Measurements from ENCODE around the gene GPANK1. TPM values are rescaled to one million over a fixed set of nuclear protein-coding genes. Genes with fewer than 3 reads are reported as not detected.

Gene GPANK1
- polyA plus RNA-seq, 2 donors: 10.2 to 10.4 TPM

DNA sequence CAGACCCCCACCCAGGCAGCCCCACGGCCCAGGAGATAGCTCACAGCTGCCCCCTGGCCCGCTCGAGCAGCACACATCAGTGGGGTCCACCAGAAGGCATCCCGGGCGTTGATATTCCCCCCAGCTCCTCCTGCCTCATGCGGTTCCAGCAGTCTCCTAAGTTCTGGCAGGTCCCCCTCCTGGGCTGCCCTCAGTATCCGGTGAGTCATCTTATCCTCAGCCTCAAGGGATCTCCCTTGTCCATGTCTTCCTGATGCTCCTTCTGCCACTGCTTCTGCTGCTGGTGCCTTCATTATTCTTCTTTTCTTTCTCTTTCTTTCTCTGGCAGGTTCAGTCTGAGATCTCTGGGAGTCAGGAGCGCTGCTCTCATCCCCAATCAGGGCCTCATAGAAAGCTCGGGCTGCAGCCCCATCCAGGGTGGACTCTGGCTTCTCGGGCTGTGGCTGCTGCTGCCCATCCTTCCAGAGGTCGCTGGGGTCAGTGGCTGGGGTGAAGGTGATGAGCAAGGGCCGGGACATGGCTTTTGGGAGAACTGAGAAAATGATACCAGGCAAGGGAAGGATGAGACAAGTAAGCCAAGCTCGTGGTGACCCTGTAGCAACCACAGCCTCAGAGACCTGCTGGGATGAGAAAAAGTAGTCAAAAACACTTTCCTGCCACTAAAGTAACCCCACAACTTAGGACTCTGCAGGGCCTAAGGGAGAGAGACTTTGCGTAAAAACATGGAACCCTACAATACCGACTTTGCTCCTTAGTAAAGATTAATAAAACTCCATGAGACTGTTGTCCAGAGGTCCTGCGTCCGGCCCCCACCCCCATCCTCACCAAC lies 622 bp downstream of the GPANK1 start:
- Histone ChIP-seq H3K27ac (ENCODE audit: low read depth in 2 of 2, low read length in 1 of 2) (peak overlapping the region; percentile 99 to 100), H3K27me3 (ENCODE audit: control insufficient read depth in 1 of 2, insufficient read depth in 2 of 2, low read length in 2 of 2) (no peaks in the 10 kb centered on the region), H3K4me3 (ENCODE audit: low read depth in 1 of 2, low read length in 2 of 2) (peak overlapping the region; percentile 95 to 98), H3K9me3 (ENCODE audit: control insufficient read depth in 2 of 2, insufficient read depth in 1 of 2, low read depth in 1 of 2, low read length in 1 of 2) (no peaks in the 10 kb centered on the region), H3K36me3 (ENCODE audit: control insufficient read depth in 2 of 2, insufficient read depth in 2 of 2, low read length in 1 of 2) (peaks cover 11 to 22% of the 10 kb centered on the region in 2 donors), H3K4me1 (ENCODE audit: control insufficient read depth in 2 of 2, insufficient read depth in 2 of 2, low read length in 1 of 2) (peaks cover 10 to 21% of the 10 kb centered on the region in 2 donors)
- WGBS, 2 donors: 11 to 15% methylated on average over 17 of the region's 17 CpGs

DNA sequence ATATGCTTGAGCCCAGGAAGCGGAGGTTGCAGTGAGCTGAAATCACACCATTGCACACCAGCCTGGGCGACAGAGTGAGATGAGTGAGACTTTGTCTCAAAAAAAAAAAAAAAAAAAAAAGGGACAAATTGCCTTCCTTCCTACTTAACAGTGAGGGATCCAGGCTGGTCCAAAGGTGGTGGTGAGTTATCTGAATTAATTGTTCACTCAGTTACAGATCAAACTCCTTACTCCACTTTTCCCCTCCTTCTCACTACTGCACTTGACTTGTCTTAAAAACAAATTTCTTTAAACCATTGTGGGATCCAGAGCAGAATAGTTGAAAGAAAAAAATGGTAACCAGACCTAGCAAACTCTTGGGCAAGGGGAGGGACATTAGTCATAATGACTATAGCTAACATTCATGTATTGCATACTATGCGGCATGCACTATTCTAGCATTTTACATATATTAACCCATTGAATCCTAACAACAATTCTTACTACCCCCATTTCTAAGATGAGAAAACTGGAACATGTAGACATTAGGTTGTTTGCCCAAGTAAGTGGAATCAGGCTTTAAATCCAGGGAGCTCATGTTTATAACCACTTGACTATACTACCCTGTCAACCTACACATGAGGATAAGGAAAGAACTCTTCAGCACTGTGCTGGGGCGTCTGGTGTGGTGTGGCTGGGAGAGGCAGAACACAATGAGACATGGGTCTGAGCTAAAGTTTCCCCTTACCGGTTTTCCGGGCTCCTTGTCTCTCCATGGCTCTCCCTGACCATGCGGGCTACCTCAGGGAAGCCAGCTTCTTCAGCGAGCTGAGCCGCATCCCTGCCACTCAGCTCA lies 1.5 kb downstream of the GPANK1 start:
- Histone ChIP-seq H3K27me3 (ENCODE audit: control insufficient read depth in 1 of 2, insufficient read depth in 2 of 2, low read length in 2 of 2) (no peaks in the 10 kb centered on the region), H3K4me3 (ENCODE audit: low read depth in 1 of 2, low read length in 2 of 2) (peak overlapping the region in 1 of 2 donors; percentile 98), H3K9me3 (ENCODE audit: control insufficient read depth in 2 of 2, insufficient read depth in 1 of 2, low read depth in 1 of 2, low read length in 1 of 2) (no peaks in the 10 kb centered on the region), H3K36me3 (ENCODE audit: control insufficient read depth in 2 of 2, insufficient read depth in 2 of 2, low read length in 1 of 2) (peaks cover 4 to 16% of the 10 kb centered on the region in 2 donors), H3K27ac (ENCODE audit: low read depth in 2 of 2, low read length in 1 of 2) (peak overlapping the region; percentile 99 to 100), H3K4me1 (ENCODE audit: control insufficient read depth in 2 of 2, insufficient read depth in 2 of 2, low read length in 1 of 2) (peaks cover 13 to 25% of the 10 kb centered on the region in 2 donors)
- whole genome bisulfite sequencing, 2 donors: 48 to 51% methylated on average over 9 of the region's 9 CpGs

DNA sequence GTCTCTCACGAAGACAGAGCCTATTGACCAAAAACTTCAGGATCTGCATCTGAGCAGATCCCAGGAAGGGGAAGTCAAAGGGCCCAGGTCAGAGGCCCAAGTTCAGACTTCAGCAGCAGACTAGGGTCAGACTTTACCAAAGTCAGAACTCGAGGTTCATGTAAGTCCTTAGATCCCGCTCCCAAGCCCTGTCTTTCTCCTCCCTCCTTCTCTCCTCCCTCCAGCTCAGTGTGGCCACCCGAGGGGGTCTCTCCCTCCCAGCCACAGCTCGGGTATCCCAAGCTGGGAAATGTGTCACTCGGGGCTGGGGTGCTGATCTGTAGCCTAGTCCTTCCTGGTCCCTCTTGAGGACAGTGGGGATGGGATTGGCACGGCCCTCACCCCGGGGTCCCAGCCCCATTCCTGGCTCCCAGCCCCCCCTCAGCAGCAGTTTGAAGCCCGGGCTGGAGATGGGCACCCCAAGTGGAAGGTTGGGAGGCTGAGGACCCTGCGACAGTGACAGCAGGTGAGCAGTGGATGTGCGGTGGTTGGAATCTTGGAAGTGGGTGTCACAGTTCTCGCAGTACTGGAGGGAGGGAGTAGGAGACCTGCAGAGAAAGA lies 2.6 kb downstream of the GPANK1 start:
- H3K27me3 ChIP-seq (ENCODE audit: control insufficient read depth in 1 of 2, insufficient read depth in 2 of 2, low read length in 2 of 2): no peaks in the 10 kb centered on the region
- no peaks in the 10 kb centered on the region for H3K9me3 ChIP-seq (ENCODE audit: control insufficient read depth in 2 of 2, insufficient read depth in 1 of 2, low read depth in 1 of 2, low read length in 1 of 2)
- H3K4me1 ChIP-seq (ENCODE audit: control insufficient read depth in 2 of 2, insufficient read depth in 2 of 2, low read length in 1 of 2): peaks cover 15 to 24% of the 10 kb centered on the region in 2 donors
- H3K4me3 ChIP-seq (ENCODE audit: low read depth in 1 of 2, low read length in 2 of 2): no peak overlapping the region
- WGBS, 2 donors: 85 to 90% methylated on average over 12 of the region's 12 CpGs
- peak overlapping the region in 1 of 2 donors; percentile 29 for H3K27ac ChIP-seq (ENCODE audit: low read depth in 2 of 2, low read length in 1 of 2)
- peaks cover 0 to 12% of the 10 kb centered on the region in 2 donors for H3K36me3 ChIP-seq (ENCODE audit: control insufficient read depth in 2 of 2, insufficient read depth in 2 of 2, low read length in 1 of 2)

DNA sequence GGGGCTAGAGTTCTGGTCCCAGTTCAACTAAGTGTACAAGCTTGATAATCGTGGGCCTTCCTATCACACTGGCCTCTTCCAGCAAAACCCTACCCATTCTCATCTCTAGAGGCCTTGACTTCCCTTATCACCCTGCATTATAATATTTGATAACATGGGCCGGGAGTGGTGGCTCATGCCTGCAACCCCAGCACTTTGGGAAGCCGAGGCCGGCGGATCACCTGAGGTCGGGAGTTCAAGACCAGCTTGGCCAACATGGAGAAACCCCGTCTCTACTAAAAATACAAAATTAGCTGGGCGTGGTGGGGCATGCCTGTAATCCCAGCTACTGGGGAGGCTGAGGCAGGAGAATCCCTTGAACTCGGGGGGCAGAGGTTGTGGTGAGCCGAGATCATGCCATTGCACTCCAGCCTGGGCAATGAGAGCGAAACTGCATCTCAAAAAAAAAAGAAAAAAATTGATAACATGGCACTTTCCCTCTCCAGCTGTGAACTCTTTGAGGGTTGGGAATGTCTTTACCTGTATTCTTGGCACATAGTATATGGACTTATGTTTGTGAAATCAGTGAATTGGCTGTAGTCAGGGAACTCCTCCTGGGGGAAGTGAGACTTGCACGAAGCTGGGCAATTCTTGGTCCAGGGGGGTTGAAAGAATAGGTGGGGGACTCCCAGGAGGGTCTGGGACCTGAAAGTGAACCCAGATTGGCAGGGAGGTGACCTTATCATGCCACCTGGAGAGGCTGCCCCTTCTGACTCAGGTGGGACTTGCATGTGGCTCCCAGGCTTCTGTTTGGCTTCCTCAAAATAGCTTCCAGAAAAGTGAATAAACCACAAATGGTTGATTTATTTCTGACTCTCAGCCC lies 3.3 kb downstream of the GPANK1 start:
- H3K36me3 ChIP-seq (ENCODE audit: control insufficient read depth in 2 of 2, insufficient read depth in 2 of 2, low read length in 1 of 2): peaks cover 0 to 13% of the 10 kb centered on the region in 2 donors
- peaks cover 15 to 21% of the 10 kb centered on the region in 2 donors for H3K4me1 ChIP-seq (ENCODE audit: control insufficient read depth in 2 of 2, insufficient read depth in 2 of 2, low read length in 1 of 2)
- peak overlapping the region; percentile 94 to 95 for H3K27ac ChIP-seq (ENCODE audit: low read depth in 2 of 2, low read length in 1 of 2)
- H3K9me3 ChIP-seq (ENCODE audit: control insufficient read depth in 2 of 2, insufficient read depth in 1 of 2, low read depth in 1 of 2, low read length in 1 of 2): no peaks in the 10 kb centered on the region
- H3K4me3 ChIP-seq (ENCODE audit: low read depth in 1 of 2, low read length in 2 of 2): peak overlapping the region in 1 of 2 donors; percentile 88
- 70 to 77% methylated on average over 12 of the region's 12 CpGs for WGBS, 2 donors
- H3K27me3 ChIP-seq (ENCODE audit: control insufficient read depth in 1 of 2, insufficient read depth in 2 of 2, low read length in 2 of 2): no peaks in the 10 kb centered on the region

- no peaks in the 10 kb centered on the region for H3K27me3 ChIP-seq (ENCODE audit: control insufficient read depth in 1 of 2, insufficient read depth in 2 of 2, low read length in 2 of 2)
- H3K36me3 ChIP-seq (ENCODE audit: control insufficient read depth in 2 of 2, insufficient read depth in 2 of 2, low read length in 1 of 2): peaks cover 0 to 13% of the 10 kb centered on the region in 2 donors
- peak within 1 kb of the TSS; percentile 71 to 88 for H3K4me3 ChIP-seq (ENCODE audit: low read depth in 1 of 2, low read length in 2 of 2)
- H3K4me1 ChIP-seq (ENCODE audit: control insufficient read depth in 2 of 2, insufficient read depth in 2 of 2, low read length in 1 of 2): peaks cover 15 to 21% of the 10 kb centered on the region in 2 donors
- H3K9me3 ChIP-seq (ENCODE audit: control insufficient read depth in 2 of 2, insufficient read depth in 1 of 2, low read depth in 1 of 2, low read length in 1 of 2): no peaks in the 10 kb centered on the region
- peak within 1 kb of the TSS; percentile 94 to 95 for H3K27ac ChIP-seq (ENCODE audit: low read depth in 2 of 2, low read length in 1 of 2)
- 1% methylated on average over 49 to 52 of the region's 52 CpGs for WGBS, 2 donors
Observed at GRCh38 chr6:31660381-31661261, 4.2 kb downstream of the GPANK1 start, which contains the start of gene C6orf47. Gene C6orf47 (minus strand): TSS chr6:31660778. CDS start chr6:31659947, 831 bp downstream.

GRCh38 chr6:31659649-31660380 lies 5.0 kb downstream of the GPANK1 start:
- H3K36me3 ChIP-seq (ENCODE audit: control insufficient read depth in 2 of 2, insufficient read depth in 2 of 2, low read length in 1 of 2): peaks cover 0 to 13% of the 10 kb centered on the region in 2 donors
- no peaks in the 10 kb centered on the region for H3K9me3 ChIP-seq (ENCODE audit: control insufficient read depth in 2 of 2, insufficient read depth in 1 of 2, low read depth in 1 of 2, low read length in 1 of 2)
- peak overlapping the region; percentile 71 to 88 for H3K4me3 ChIP-seq (ENCODE audit: low read depth in 1 of 2, low read length in 2 of 2)
- H3K27ac ChIP-seq (ENCODE audit: low read depth in 2 of 2, low read length in 1 of 2): peak overlapping the region; percentile 94 to 95
- no peaks in the 10 kb centered on the region for H3K27me3 ChIP-seq (ENCODE audit: control insufficient read depth in 1 of 2, insufficient read depth in 2 of 2, low read length in 2 of 2)
- peaks cover 15 to 21% of the 10 kb centered on the region in 2 donors for H3K4me1 ChIP-seq (ENCODE audit: control insufficient read depth in 2 of 2, insufficient read depth in 2 of 2, low read length in 1 of 2)
- WGBS, 2 donors: 11 to 13% methylated on average over 13 of the region's 13 CpGs

DNA sequence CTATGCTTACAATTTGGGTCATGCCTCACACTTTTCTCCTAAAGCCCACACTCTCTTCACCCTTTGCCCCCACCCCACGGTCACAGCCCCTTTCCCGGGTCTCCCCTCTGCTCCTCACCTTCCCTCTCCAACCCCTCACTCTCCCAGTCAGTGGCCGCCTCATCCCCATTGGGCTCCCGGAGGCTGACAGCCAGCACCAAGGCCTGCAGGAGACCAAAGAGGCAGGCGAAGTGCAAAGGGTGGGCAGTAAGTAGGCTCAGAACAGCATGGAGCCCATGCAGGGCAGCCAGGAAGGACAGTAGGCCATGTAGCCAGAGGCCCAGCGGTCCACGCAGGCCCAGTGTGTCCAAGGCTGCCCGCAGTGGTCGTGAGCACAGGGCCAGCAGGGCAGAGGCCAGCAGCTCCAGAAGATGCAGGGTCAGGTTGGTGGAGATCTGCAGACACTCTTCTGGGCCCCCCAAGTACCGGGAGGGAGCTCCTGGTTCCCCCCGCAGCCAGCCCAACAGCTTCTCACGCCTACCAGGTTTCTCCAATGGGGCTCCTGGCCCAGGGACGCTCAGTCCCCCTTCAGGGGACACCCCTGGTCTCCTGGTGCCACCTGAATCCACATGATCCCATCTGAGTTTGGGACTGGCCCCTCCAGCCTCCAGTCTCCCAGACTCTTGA lies 5.7 kb downstream of the GPANK1 start:
- Histone ChIP-seq H3K27me3 (ENCODE audit: control insufficient read depth in 1 of 2, insufficient read depth in 2 of 2, low read length in 2 of 2) (no peaks in the 10 kb centered on the region), H3K4me3 (ENCODE audit: low read depth in 1 of 2, low read length in 2 of 2) (peak overlapping the region; percentile 71 to 88), H3K27ac (ENCODE audit: low read depth in 2 of 2, low read length in 1 of 2) (peak overlapping the region; percentile 94 to 95), H3K36me3 (ENCODE audit: control insufficient read depth in 2 of 2, insufficient read depth in 2 of 2, low read length in 1 of 2) (peaks cover 0 to 13% of the 10 kb centered on the region in 2 donors), H3K9me3 (ENCODE audit: control insufficient read depth in 2 of 2, insufficient read depth in 1 of 2, low read depth in 1 of 2, low read length in 1 of 2) (no peaks in the 10 kb centered on the region), H3K4me1 (ENCODE audit: control insufficient read depth in 2 of 2, insufficient read depth in 2 of 2, low read length in 1 of 2) (peaks cover 15 to 21% of the 10 kb centered on the region in 2 donors)
- 78 to 79% methylated on average over 13 of the region's 13 CpGs for WGBS, 2 donors

Measured in esophagus (tissue), 2 donors.